ENCODE measurements around the gene TECPR2. TPM values are rescaled to one million over a fixed set of nuclear protein-coding genes. Genes with fewer than 3 reads are reported as not detected.

The TECPR2 gene
- total and polyA plus RNA-seq, 2 of the 13 experiments (the other 11 are each of a cell fraction or from before 2014, with no cell fraction given): 3.5 to 5.7 TPM

DNA sequence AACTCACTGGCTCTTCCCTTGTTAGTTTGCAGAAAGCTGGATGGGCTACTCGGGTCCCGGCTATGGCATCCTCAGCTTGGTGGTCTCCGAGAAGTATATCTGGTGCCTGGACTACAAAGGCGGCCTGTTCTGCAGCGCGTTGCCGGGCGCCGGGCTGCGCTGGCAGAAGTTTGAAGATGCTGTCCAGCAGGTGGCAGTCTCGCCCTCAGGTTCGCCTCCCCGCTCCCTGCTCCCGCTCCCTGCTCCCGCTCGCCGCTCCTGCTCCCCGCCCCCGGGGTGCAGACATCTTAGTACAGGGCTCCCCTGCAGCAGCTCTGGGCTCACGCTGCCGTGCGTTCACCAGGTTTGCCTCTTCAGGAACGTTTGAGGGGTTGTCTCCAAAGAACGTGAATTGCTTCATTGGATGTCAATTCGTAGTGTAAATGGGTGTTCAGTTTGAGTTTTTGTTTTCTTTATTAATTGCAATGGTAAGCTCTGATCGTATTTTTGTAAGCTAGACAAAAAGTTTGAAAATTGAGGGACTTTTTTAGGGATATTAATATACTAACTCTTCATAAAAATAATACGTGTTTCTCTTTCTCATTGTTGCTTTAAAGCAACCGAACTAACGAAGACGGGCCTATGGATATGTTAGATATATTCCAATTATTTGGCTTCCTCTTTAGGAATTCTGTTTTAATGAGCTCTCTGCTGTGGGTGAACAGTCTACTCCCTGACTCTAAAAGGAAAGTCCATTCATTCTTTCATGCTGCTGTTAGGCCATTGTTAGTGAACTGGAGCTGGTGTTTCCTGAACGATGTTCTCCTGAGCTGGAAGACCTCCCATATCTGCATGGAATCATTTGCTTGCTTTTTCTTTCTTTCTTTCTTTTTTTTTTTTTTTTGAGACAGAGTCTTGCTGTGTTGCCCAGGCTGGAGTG, 75.5 kb downstream of the TECPR2 start (continued):
- TF ChIP-seq, protein P1, sequence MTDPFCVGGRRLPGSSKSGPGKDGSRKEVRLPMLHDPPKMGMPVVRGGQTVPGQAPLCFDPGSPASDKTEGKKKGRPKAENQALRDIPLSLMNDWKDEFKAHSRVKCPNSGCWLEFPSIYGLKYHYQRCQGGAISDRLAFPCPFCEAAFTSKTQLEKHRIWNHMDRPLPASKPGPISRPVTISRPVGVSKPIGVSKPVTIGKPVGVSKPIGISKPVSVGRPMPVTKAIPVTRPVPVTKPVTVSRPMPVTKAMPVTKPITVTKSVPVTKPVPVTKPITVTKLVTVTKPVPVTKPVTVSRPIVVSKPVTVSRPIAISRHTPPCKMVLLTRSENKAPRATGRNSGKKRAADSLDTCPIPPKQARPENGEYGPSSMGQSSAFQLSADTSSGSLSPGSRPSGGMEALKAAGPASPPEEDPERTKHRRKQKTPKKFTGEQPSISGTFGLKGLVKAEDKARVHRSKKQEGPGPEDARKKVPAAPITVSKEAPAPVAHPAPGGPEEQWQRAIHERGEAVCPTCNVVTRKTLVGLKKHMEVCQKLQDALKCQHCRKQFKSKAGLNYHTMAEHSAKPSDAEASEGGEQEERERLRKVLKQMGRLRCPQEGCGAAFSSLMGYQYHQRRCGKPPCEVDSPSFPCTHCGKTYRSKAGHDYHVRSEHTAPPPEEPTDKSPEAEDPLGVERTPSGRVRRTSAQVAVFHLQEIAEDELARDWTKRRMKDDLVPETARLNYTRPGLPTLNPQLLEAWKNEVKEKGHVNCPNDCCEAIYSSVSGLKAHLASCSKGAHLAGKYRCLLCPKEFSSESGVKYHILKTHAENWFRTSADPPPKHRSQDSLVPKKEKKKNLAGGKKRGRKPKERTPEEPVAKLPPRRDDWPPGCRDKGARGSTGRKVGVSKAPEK (CRISPR knock-in tag; IDR thresholded peaks at IDR 0.05; ENCODE audit: borderline replicate concordance): peak; percentile 52; the same call in 1 of the 2 replicates
- TF ChIP-seq SP1 (IDR thresholded peaks at IDR 0.05) (no peak), SP1 (CRISPR knock-in tag; IDR thresholded peaks at IDR 0.05) (no peak), SKI (IDR thresholded peaks at IDR 0.05; ENCODE audit: partially characterized antibody) (no peak), ZNF660 (CRISPR knock-in tag; IDR thresholded peaks at IDR 0.05; ENCODE audit: borderline replicate concordance, low read depth) (no peak), ZNF781 (CRISPR knock-in tag; IDR thresholded peaks at IDR 0.05; ENCODE audit: borderline replicate concordance, not compliant biosample characterization) (peak; percentile 18), NFIC (IDR thresholded peaks at IDR 0.05; ENCODE audit: low read length) (no peak), KDM4B (CRISPR knock-in tag; IDR thresholded peaks at IDR 0.05) (0 out of 2 replicates have a peak, but pooled peaks have one; percentile 24), SP140L (CRISPR knock-in tag; IDR thresholded peaks at IDR 0.05; ENCODE audit: borderline replicate concordance) (no peak), ZNF558 (CRISPR knock-in tag; IDR thresholded peaks at IDR 0.05; ENCODE audit: borderline replicate concordance) (no peak), KDM3A (CRISPR knock-in tag; IDR thresholded peaks at IDR 0.05; ENCODE audit: low read depth) (peak; percentile 69; the same call in 1 of the 2 replicates)
- TF ChIP-seq, protein P2, sequence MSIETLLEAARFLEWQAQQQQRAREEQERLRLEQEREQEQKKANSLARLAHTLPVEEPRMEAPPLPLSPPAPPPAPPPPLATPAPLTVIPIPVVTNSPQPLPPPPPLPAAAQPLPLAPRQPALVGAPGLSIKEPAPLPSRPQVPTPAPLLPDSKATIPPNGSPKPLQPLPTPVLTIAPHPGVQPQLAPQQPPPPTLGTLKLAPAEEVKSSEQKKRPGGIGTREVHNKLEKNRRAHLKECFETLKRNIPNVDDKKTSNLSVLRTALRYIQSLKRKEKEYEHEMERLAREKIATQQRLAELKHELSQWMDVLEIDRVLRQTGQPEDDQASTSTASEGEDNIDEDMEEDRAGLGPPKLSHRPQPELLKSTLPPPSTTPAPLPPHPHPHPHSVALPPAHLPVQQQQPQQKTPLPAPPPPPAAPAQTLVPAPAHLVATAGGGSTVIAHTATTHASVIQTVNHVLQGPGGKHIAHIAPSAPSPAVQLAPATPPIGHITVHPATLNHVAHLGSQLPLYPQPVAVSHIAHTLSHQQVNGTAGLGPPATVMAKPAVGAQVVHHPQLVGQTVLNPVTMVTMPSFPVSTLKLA (IDR thresholded peaks at IDR 0.05): no peak
- TF ChIP-seq, protein P3, sequence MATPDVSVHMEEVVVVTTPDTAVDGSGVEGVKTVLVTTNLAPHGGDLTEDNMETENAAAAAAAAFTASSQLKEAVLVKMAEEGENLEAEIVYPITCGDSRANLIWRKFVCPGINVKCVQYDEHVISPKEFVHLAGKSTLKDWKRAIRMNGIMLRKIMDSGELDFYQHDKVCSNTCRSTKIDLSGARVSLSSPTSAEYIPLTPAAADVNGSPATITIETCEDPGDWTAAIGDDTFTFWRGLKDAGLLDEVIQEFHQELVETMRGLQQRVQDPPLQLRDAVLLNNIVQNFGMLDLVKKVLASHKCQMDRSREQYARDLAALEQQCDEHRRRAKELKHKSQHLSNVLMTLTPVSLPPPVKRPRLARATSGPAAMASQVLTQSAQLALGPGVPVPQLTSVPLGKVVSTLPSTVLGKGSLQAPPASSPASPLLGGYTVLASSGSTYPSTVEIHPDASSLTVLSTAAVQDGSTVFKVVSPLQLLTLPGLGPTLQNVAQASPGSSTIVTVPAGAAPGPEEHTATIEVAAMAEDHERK (CRISPR knock-in tag; IDR thresholded peaks at IDR 0.05; ENCODE audit: low read depth): no peak
- TF ChIP-seq, protein P4, sequence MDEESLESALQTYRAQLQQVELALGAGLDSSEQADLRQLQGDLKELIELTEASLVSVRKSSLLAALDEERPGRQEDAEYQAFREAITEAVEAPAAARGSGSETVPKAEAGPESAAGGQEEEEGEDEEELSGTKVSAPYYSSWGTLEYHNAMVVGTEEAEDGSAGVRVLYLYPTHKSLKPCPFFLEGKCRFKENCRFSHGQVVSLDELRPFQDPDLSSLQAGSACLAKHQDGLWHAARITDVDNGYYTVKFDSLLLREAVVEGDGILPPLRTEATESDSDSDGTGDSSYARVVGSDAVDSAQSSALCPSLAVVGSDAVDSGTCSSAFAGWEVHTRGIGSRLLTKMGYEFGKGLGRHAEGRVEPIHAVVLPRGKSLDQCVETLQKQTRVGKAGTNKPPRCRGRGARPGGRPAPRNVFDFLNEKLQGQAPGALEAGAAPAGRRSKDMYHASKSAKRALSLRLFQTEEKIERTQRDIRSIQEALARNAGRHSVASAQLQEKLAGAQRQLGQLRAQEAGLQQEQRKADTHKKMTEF (CRISPR knock-in tag; IDR thresholded peaks at IDR 0.05): peak; percentile 69; the same call in 1 of the 2 replicates
- TF ChIP-seq, protein P5, sequence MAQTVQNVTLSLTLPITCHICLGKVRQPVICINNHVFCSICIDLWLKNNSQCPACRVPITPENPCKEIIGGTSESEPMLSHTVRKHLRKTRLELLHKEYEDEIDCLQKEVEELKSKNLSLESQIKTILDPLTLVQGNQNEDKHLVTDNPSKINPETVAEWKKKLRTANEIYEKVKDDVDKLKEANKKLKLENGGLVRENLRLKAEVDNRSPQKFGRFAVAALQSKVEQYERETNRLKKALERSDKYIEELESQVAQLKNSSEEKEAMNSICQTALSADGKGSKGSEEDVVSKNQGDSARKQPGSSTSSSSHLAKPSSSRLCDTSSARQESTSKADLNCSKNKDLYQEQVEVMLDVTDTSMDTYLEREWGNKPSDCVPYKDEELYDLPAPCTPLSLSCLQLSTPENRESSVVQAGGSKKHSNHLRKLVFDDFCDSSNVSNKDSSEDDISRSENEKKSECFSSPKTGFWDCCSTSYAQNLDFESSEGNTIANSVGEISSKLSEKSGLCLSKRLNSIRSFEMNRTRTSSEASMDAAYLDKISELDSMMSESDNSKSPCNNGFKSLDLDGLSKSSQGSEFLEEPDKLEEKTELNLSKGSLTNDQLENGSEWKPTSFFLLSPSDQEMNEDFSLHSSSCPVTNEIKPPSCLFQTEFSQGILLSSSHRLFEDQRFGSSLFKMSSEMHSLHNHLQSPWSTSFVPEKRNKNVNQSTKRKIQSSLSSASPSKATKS (CRISPR knock-in tag; IDR thresholded peaks at IDR 0.05): no peak
- TF ChIP-seq, protein P6, sequence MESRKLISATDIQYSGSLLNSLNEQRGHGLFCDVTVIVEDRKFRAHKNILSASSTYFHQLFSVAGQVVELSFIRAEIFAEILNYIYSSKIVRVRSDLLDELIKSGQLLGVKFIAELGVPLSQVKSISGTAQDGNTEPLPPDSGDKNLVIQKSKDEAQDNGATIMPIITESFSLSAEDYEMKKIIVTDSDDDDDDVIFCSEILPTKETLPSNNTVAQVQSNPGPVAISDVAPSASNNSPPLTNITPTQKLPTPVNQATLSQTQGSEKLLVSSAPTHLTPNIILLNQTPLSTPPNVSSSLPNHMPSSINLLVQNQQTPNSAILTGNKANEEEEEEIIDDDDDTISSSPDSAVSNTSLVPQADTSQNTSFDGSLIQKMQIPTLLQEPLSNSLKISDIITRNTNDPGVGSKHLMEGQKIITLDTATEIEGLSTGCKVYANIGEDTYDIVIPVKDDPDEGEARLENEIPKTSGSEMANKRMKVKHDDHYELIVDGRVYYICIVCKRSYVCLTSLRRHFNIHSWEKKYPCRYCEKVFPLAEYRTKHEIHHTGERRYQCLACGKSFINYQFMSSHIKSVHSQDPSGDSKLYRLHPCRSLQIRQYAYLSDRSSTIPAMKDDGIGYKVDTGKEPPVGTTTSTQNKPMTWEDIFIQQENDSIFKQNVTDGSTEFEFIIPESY (CRISPR knock-in tag; IDR thresholded peaks at IDR 0.05): peak; percentile 90
